GM12878 (cell line): ENCODE measurements around the gene DDX11. TPM values are rescaled to one million over a fixed set of nuclear protein-coding genes. Genes with fewer than 3 reads are reported as not detected.

Source experiments
- BACH1 ChIP-seq: fragments of 450-650 bp; IDR thresholded peaks from 2 replicates; pipeline ENCODE4 v1.6.1; 2017; ENCODE audit warnings: mild to moderate bottlenecking, borderline replicate concordance
- CBFB ChIP-seq: IDR thresholded peaks from 2 replicates; pipeline ENCODE4 v1.6.1; 2016; ENCODE audit warnings: antibody characterized with exemption, low read depth
- E4F1 ChIP-seq: fragments of 450-650 bp; IDR thresholded peaks from 2 replicates; pipeline ENCODE4 v1.6.1; 2018; ENCODE audit warnings: borderline replicate concordance, mild to moderate bottlenecking; ENCODE audit not compliant: partially characterized antibody
- EGR1 ChIP-seq, 2 experiments: IDR thresholded peaks; 1 replicate in 1 of 2; 2 replicates in 1 of 2; pipeline ENCODE4 v1.6.1; 2011 to 2012; ENCODE audit warnings: low read depth in 2 of 2, low read length in 2 of 2, borderline replicate concordance in 1 of 2, mild to moderate bottlenecking in 1 of 2, moderate library complexity in 1 of 2
- ELK1 ChIP-seq: IDR thresholded peaks from 2 replicates; pipeline ENCODE4 v1.6.1; 2012; ENCODE audit warnings: low read depth, low read length, improper control_type of control experiment
- ESRRA ChIP-seq: IDR thresholded peaks from 2 replicates; pipeline ENCODE4 v1.6.1; 2012; ENCODE audit warnings: mild to moderate bottlenecking, low read length, improper control_type of control experiment
- GABPA ChIP-seq: IDR thresholded peaks from 2 replicates; pipeline ENCODE4 v1.6.1; 2014; ENCODE audit warnings: antibody characterized with exemption, low read depth, mild to moderate bottlenecking, inconsistent platforms
- MLLT1 ChIP-seq: fragments of 450-650 bp; IDR thresholded peaks from 2 replicates; pipeline ENCODE4 v1.6.1; 2016; ENCODE audit warnings: mild to moderate bottlenecking
- MXI1 ChIP-seq: fragments of 150-350 bp; IDR thresholded peaks from 2 replicates; pipeline ENCODE4 v1.6.1; 2011; ENCODE audit warnings: low read depth, mild to moderate bottlenecking, inconsistent platforms, low read length, improper control_type of control experiment
- NRF1 ChIP-seq: conservative IDR thresholded peaks from 2 replicates; pipeline ENCODE4 v1.6.1; 2011; ENCODE audit warnings: mild to moderate bottlenecking, low read depth, low read length, improper control_type of control experiment
- PML ChIP-seq: IDR thresholded peaks from 2 replicates; pipeline ENCODE4 v1.6.1; 2012; ENCODE audit warnings: low read length, inconsistent platforms
- SMAD5 ChIP-seq: IDR thresholded peaks from 2 replicates; pipeline ENCODE4 v1.6.1; 2016; ENCODE audit warnings: antibody characterized with exemption, low read depth
- SPI1 ChIP-seq: IDR thresholded peaks from 2 replicates; pipeline ENCODE4 v1.6.1; 2011; ENCODE audit warnings: low read depth, mild to moderate bottlenecking, low read length, moderate library complexity, borderline replicate concordance; ENCODE audit not compliant: insufficient read depth
- STAT1 ChIP-seq: fragments of 450-650 bp; conservative IDR thresholded peaks from 2 replicates; pipeline ENCODE4 v1.6.1; 2014; ENCODE audit warnings: antibody characterized with exemption, mild to moderate bottlenecking
- ZNF687 ChIP-seq: fragments of 450-650 bp; IDR thresholded peaks from 2 replicates; pipeline ENCODE4 v1.6.1; 2017; ENCODE audit warnings: mild to moderate bottlenecking, moderate library complexity
- polyA plus RNA-seq, 11 experiments: library from polyadenylated mRNA; depleted of rRNA in 4 of 11; unstranded in 6 of 11; stranded (reverse) in 5 of 11; fragments of >200 nt; fragmentation: Nextera tagmentation in 4 of 11; fragmentation: Illumina TruSeq in 1 of 11; extraction: Ambion mirVana in 4 of 11; extraction: Trizol in 1 of 11; gene quantifications; 1 replicate in 1 of 11; 2 replicates in 10 of 11; pipeline versions ENCODE4 v1.2.1 to v1.2.3, GENCODE V29; 2011 to 2016; ENCODE audit warnings: inconsistent platforms in 2 of 11, missing spikeins in 2 of 11, low read depth in 1 of 11
- total RNA-seq, 4 experiments: library from RNA; depleted of rRNA in 3 of 4; stranded (reverse); fragments of >200 nt in 3 of 4; fragmentation: Illumina TruSeq in 1 of 4; extraction: Trizol in 1 of 4; gene quantifications; 2 replicates each; pipeline versions ENCODE4 v1.2.1 to v1.2.3, GENCODE V29; 2013 to 2021

The DDX11 gene
- total and polyA plus RNA-seq, 10 of the 15 experiments (the other 5 are each of a cell fraction or from before 2014, with no cell fraction given): 3.8 to 94.2 (median 46.3) TPM

- peak; percentile 57 for TF ChIP-seq NRF1
- TF ChIP-seq EGR1 (IDR thresholded peaks at IDR 0.05; ENCODE audit: borderline replicate concordance in 1 of 2, low read depth in 2 of 2, low read length in 2 of 2): 0 out of 3 replicates have a peak, but pooled peaks of 1 of the 2 experiments have one; percentile 23
- 0 out of 2 replicates have a peak, but pooled peaks have one; percentile 50 for TF ChIP-seq STAT1
- peak; percentile 70; the same call in 1 of the 2 replicates for TF ChIP-seq SMAD5
- TF ChIP-seq MXI1: peak; percentile 70
- TF ChIP-seq ELK1: peak; percentile 78
- 0 out of 2 replicates have a peak, but pooled peaks have one; percentile 49 for TF ChIP-seq MLLT1
- TF ChIP-seq BACH1: 0 out of 2 replicates have a peak, but pooled peaks have one; percentile 19
- peak; percentile 30; the same call in 1 of the 2 replicates for TF ChIP-seq PML
- TF ChIP-seq CBFB: peak; percentile 65; the same call in 1 of the 2 replicates
- peak; percentile 11; the same call in 1 of the 2 replicates for TF ChIP-seq ZNF687
- 0 out of 2 replicates have a peak, but pooled peaks have one; percentile 20 for TF ChIP-seq ESRRA
- peak; percentile 82 for TF ChIP-seq GABPA
- 0 out of 2 replicates have a peak, but pooled peaks have one; percentile 31 for TF ChIP-seq SPI1
- peak; percentile 74 for TF ChIP-seq E4F1
- TF ChIP-seq, all 136 proteins: peak for 41; not testable (repeated sequence) for 95
Measured at GRCh38 chr12:31073527-31074332, at the start of gene DDX11 (continued).
